Daoy (cell line): ENCODE measurements around the gene SLC9A3. TPM values are rescaled to one million over a fixed set of nuclear protein-coding genes. Genes with fewer than 3 reads are reported as not detected.

Experiments used
- DNase-seq: peaks from one replicate; pipeline ENCODE4 v3.0.0-alpha.2; 2015; ENCODE audit warnings: low read depth
- total RNA-seq: library from RNA; depleted of rRNA; stranded (reverse); fragments of >200 nt; shearing (Covaris generic); gene quantifications from 2 replicates; pipeline ENCODE4 v1.2.3, GENCODE V29; 2014

SLC9A3 gene
- total RNA-seq, 1 experiment from 2014 or later = 2.2 TPM

- DNase-seq = no peak
These were observed 2.3 kb upstream of the SLC9A3 start for GRCh38 chr5:526456-527088.

- DNase-seq = no peak
These were observed 1.7 kb upstream of the SLC9A3 start for GRCh38 chr5:525916-526315.

GRCh38 chr5:524973-525761 lies 918 bp upstream of the SLC9A3 start:
- no peak for DNase-seq

- no peak for DNase-seq
These were observed 617 bp downstream of the SLC9A3 start for GRCh38 chr5:523441-524222.

GRCh38 chr5:522899-523440 lies 1.3 kb downstream of the SLC9A3 start:
- peak; percentile 27 for DNase-seq

- no peak for DNase-seq
These were observed 2.1 kb downstream of the SLC9A3 start for GRCh38 chr5:522116-522515.

GRCh38 chr5:521680-522079 lies 2.6 kb downstream of the SLC9A3 start:
- DNase-seq = no peak

- DNase-seq = no peak
These were observed 3.4 kb downstream of the SLC9A3 start for GRCh38 chr5:520850-521226.

GRCh38 chr5:520196-520849 lies 3.9 kb downstream of the SLC9A3 start:
- DNase-seq = no peak

- peak; percentile 46 for DNase-seq
These were observed 5.5 kb downstream of the SLC9A3 start for GRCh38 chr5:518721-519120.

- no peak for DNase-seq
These were observed 6.6 kb downstream of the SLC9A3 start for GRCh38 chr5:517535-518100.

GRCh38 chr5:516980-517379 lies 7.3 kb downstream of the SLC9A3 start:
- DNase-seq = no peak

GRCh38 chr5:516338-516925 lies 7.8 kb downstream of the SLC9A3 start:
- DNase-seq = no peak

- no peak for DNase-seq
These were observed 8.9 kb downstream of the SLC9A3 start for GRCh38 chr5:515273-515836.

- no peak for DNase-seq
These were observed 9.6 kb downstream of the SLC9A3 start for GRCh38 chr5:514673-515072.

GRCh38 chr5:514101-514485 lies 10.2 kb downstream of the SLC9A3 start:
- DNase-seq = no peak

GRCh38 chr5:513216-514100 lies 10.8 kb downstream of the SLC9A3 start:
- no peak for DNase-seq

GRCh38 chr5:511476-511875 lies 12.8 kb downstream of the SLC9A3 start:
- DNase-seq = no peak

- no peak for DNase-seq
These were observed 13.7 kb downstream of the SLC9A3 start for GRCh38 chr5:510521-510920.
